K562 (cell line): ENCODE measurements around the gene BANP. TPM values are rescaled to one million over a fixed set of nuclear protein-coding genes. Genes with fewer than 3 reads are reported as not detected.

Experiments
- ATAC-seq: fragments of 200-7000 bp; cut with Tn5 transposase; 3 replicates; pipeline ENCODE4 v1.9.1; 2020; ENCODE audit warnings: moderate library complexity
- BruUV-seq: library from RNA; stranded (reverse); fragments of 400-500 nt; replicated peaks from 2 replicates; lab custom pipeline; 2021; lab: Mats Ljungman, UMichigan
- CTCF ChIA-PET: fragments of 300-600 bp; formaldehyde crosslinking; extraction: SDS; loops from one replicate; lab custom pipeline; 2021; ENCODE audit warnings: low intra/inter-chr PET ratio; lab: Yijun Ruan, JAX
- POLR2A ChIA-PET: fragments of 300-600, 350-650 bp; sonication (Branson Sonifier 250); formaldehyde crosslinking; extraction: SDS; loops from one replicate; lab custom pipeline; 2021; ENCODE audit warnings: antibody characterized with exemption, inconsistent platforms; lab: Yijun Ruan, JAX
- DNase-seq, 4 experiments: peaks; one replicate each; pipeline versions ENCODE4 v3.0.0 to v3.0.0-alpha.2; 2011 to 2018; ENCODE audit warnings: low spot score in 3 of 4, mixed read lengths in 3 of 4; ENCODE audit errors: extremely low read depth in 1 of 4
- FAIRE-seq: peaks from 2 replicates; lab custom pipeline; 2011; peaks lifted over from hg19 to GRCh38; lab: Jason Lieb, UNC
- H2AFZ ChIP-seq: 2 replicates; pipeline ENCODE4 v1.6.0; 2011; ENCODE audit warnings: low read depth, low read length, control low read depth, inconsistent platforms
- H3K27ac ChIP-seq: fragments of 200-600 bp; 3 replicates; pipeline ENCODE4 v1.8.0; 2011; ENCODE audit warnings: low read depth, mild to moderate bottlenecking, control low read depth, inconsistent platforms, low read length, moderate library complexity, mixed read lengths; ENCODE audit errors: extremely low read depth
- H3K27me3 ChIP-seq, 2 experiments: fragments of 300-600 bp in 1 of 2; 2 replicates in 1 of 2; 3 replicates in 1 of 2; pipeline versions ENCODE4 v1.6.0 to v1.8.0; 2011; ENCODE audit warnings: inconsistent platforms in 2 of 2, low read length in 2 of 2, mild to moderate bottlenecking in 1 of 2, mixed read lengths in 1 of 2, moderate library complexity in 1 of 2; ENCODE audit not compliant: control insufficient read depth in 2 of 2, insufficient read depth in 2 of 2
- H3K36me3 ChIP-seq: fragments of 300-600 bp; 3 replicates; pipeline ENCODE4 v1.8.0; 2011; ENCODE audit warnings: mild to moderate bottlenecking, low read length, inconsistent platforms; ENCODE audit not compliant: control insufficient read depth, insufficient read depth
- H3K4me1 ChIP-seq, 2 experiments: fragments of 200-600 bp in 1 of 2; replicated peaks in 1 of 2; 2 replicates in 1 of 2; 3 replicates in 1 of 2; pipeline versions ENCODE4 v1.5.1 to v1.8.0; 2011; ENCODE audit warnings: inconsistent platforms in 2 of 2, low read length in 2 of 2, mild to moderate bottlenecking in 1 of 2, mixed read lengths in 1 of 2, moderate library complexity in 1 of 2; ENCODE audit not compliant: control insufficient read depth in 2 of 2, insufficient read depth in 2 of 2
- H3K4me2 ChIP-seq: 2 replicates; pipeline ENCODE4 v1.6.1; 2011; ENCODE audit warnings: low read length, control low read depth, inconsistent platforms, mixed read lengths; ENCODE audit not compliant: insufficient read depth
- H3K4me3 ChIP-seq: fragments of 200-600 bp; sonication (generic), shearing (Covaris generic); 2 replicates; pipeline ENCODE4 v1.5.1; 2016; ENCODE audit warnings: control low read depth, inconsistent platforms
- H3K79me2 ChIP-seq: fragments of 200-600 bp; 3 replicates; pipeline ENCODE4 v1.8.0; 2011; ENCODE audit warnings: low read length, inconsistent platforms; ENCODE audit not compliant: control insufficient read depth, insufficient read depth
- H3K9ac ChIP-seq, 2 experiments: 2 replicates each; pipeline versions ENCODE4 v1.6.0 to v1.6.1; 2011; ENCODE audit warnings: low read depth in 2 of 2, low read length in 2 of 2, control low read depth in 1 of 2, inconsistent platforms in 1 of 2, mild to moderate bottlenecking in 1 of 2, mixed read lengths in 1 of 2; ENCODE audit not compliant: insufficient read depth in 1 of 2
- H3K9me1 ChIP-seq: one replicate; pipeline ENCODE4 v1.6.0; 2011; ENCODE audit warnings: inconsistent platforms, mild to moderate bottlenecking, low read length, moderate library complexity; ENCODE audit not compliant: control insufficient read depth, insufficient read depth
- H3K9me3 ChIP-seq: replicated peaks from 2 replicates; pipeline ENCODE4 v1.5.1; 2011; ENCODE audit warnings: low read depth, low read length, inconsistent platforms; ENCODE audit not compliant: control insufficient read depth, insufficient read depth
- H4K20me1 ChIP-seq: replicated peaks from 2 replicates; pipeline ENCODE4 v1.6.1; 2011; ENCODE audit warnings: low read length, inconsistent platforms, mixed read lengths; ENCODE audit not compliant: control insufficient read depth, insufficient read depth
- ATF1 ChIP-seq, 2 experiments: fragments of 450-650 bp in 1 of 2; IDR thresholded peaks; 2 replicates each; pipeline ENCODE4 v1.6.1; 2016; ENCODE audit warnings: missing compliant biosample characterization in 1 of 2, missing genetic modification characterization in 1 of 2
- CSDE1 ChIP-seq, 2 experiments: fragments of 450-650 bp; IDR thresholded peaks; 2 replicates each; pipeline ENCODE4 v1.6.1; 2016; ENCODE audit warnings: mild to moderate bottlenecking in 1 of 2
- E2F6 ChIP-seq, 2 experiments: IDR thresholded peaks; 2 replicates each; pipeline ENCODE4 v1.6.1; 2011; ENCODE audit warnings: borderline replicate concordance in 1 of 2, control low read depth in 1 of 2, low read depth in 1 of 2, low read length in 1 of 2, mild to moderate bottlenecking in 1 of 2, mixed read lengths in 1 of 2, moderate library complexity in 1 of 2; ENCODE audit not compliant: insufficient read depth in 1 of 2, insufficient read length in 1 of 2, poor library complexity in 1 of 2, severe bottlenecking in 1 of 2; ENCODE audit errors: extremely low read depth in 1 of 2
- MBD2 ChIP-seq: sonication (generic); IDR thresholded peaks from 2 replicates; pipeline ENCODE4 v1.6.1; 2016; ENCODE audit warnings: low read depth, borderline replicate concordance
- MEIS2 ChIP-seq: fragments of 450-650 bp; IDR thresholded peaks from 2 replicates; pipeline ENCODE4 v1.6.1; 2014; ENCODE audit warnings: mild to moderate bottlenecking; ENCODE audit not compliant: partially characterized antibody
- NFYB ChIP-seq: IDR thresholded peaks from 2 replicates; pipeline ENCODE4 v1.6.1; 2011; ENCODE audit warnings: mild to moderate bottlenecking, moderate library complexity; ENCODE audit not compliant: insufficient read length; ENCODE audit errors: extremely low read depth
- PHF20 ChIP-seq: fragments of 450-650 bp; IDR thresholded peaks from 2 replicates; pipeline ENCODE4 v1.6.1; 2018; ENCODE audit not compliant: partially characterized antibody
- PML ChIP-seq: IDR thresholded peaks from 2 replicates; pipeline ENCODE4 v1.6.1; 2012; ENCODE audit warnings: low read length, inconsistent platforms
- RBM22 ChIP-seq: fragments of 200-400 bp; formaldehyde crosslinking; IDR thresholded peaks from 2 replicates; pipeline ENCODE4 v1.6.1; 2018; ENCODE audit warnings: low read length, low read depth; ENCODE audit not compliant: poor library complexity, severe bottlenecking
- SP2 ChIP-seq: IDR thresholded peaks from 2 replicates; pipeline ENCODE4 v1.6.1; 2011; ENCODE audit warnings: mild to moderate bottlenecking, low read depth, low read length, moderate library complexity; ENCODE audit not compliant: poor library complexity, severe bottlenecking; ENCODE audit errors: extremely low read depth
- SRSF3 ChIP-seq: fragments of 200-400 bp; formaldehyde crosslinking; IDR thresholded peaks from 2 replicates; pipeline ENCODE4 v1.6.1; 2016; ENCODE audit warnings: mild to moderate bottlenecking, low read length, moderate library complexity; ENCODE audit not compliant: insufficient read depth
- THRAP3 ChIP-seq: fragments of 450-650 bp; IDR thresholded peaks from 2 replicates; pipeline ENCODE4 v1.6.1; 2016; ENCODE audit warnings: mild to moderate bottlenecking, inconsistent platforms, borderline replicate concordance
- WGBS: fragments of 100-300 bp; shearing (Covaris generic); methylation state at CpG from one replicate; pipeline ENCODE4 v1.1.6; 2016; ENCODE audit warnings: low coverage, mixed read lengths; ENCODE audit not compliant: insufficient coverage; ENCODE audit errors: missing lambda C conversion rate; 5-methylcytosine and 5-hydroxymethylcytosine counted together
- in situ Hi-C: fragments of 300-500 bp; cut with MboI; formaldehyde crosslinking; loops from 4 replicates; pipeline ENCODE4 v1.15.0; 2018; ENCODE audit warnings: inconsistent platforms, mixed read lengths
- intact Hi-C: fragments of 100-400 bp; cut with micrococcal nuclease; formaldehyde crosslinking; loops from 2 replicates; pipeline ENCODE4 v1.14.2; 2022
- polyA plus RNA-seq, 8 experiments: library from polyadenylated mRNA; depleted of rRNA in 4 of 8; stranded (reverse) in 5 of 8; unstranded in 3 of 8; fragments of >200 nt; fragmentation: Nextera tagmentation in 2 of 8; fragmentation: Illumina TruSeq in 1 of 8; extraction: Ambion mirVana in 2 of 8; extraction: Trizol in 1 of 8; gene quantifications; 2 replicates each; pipeline versions ENCODE4 v1.2.1 to v1.2.3, GENCODE V29; 2011 to 2014; ENCODE audit warnings: inconsistent platforms in 1 of 8, missing spikeins in 1 of 8
- total RNA-seq, 7 experiments: library from RNA; depleted of rRNA in 6 of 7; stranded (reverse); fragments of >200 nt in 6 of 7; fragmentation: Illumina TruSeq in 2 of 7; extraction: Trizol in 2 of 7; gene quantifications; 2 replicates each; pipeline versions ENCODE4 v1.2.1 to v1.2.3, GENCODE V29; 2011 to 2021; ENCODE audit warnings: low replicate concordance in 1 of 7
- TF ChIP-seq, protein P1 (sequence below), 2 experiments: fragments of 450-650 bp in 1 of 2; sonication (generic) in 1 of 2; formaldehyde crosslinking; conservative IDR thresholded peaks; 2 replicates each; pipeline versions ENCODE4 v1.4.0 to v1.8.1; 2020 to 2022; ENCODE audit warnings: mild to moderate bottlenecking in 1 of 2, missing genetic modification reagents in 1 of 2
- TF ChIP-seq, protein P2 (sequence below): fragments of 250-450 bp; sonication (Bioruptor Pico); IDR thresholded peaks from 2 replicates; pipeline ENCODE4 v1.4.0; 2020

Gene BANP
- total and polyA plus RNA-seq, 9 of the 15 experiments (the other 6 are each of a cell fraction or from before 2014, with no cell fraction given): 4.6 to 22.1 (median 15.6) TPM

GRCh38 chr16:87995644-87996043 is 44.4 kb downstream of the BANP start:
- no peak for FAIRE-seq
- CTCF ChIA-PET: no interaction called here
- POLR2A ChIA-PET: interaction anchor here (0.6 to 0.7 kb wide), 2 partner anchors 13 to 157 kb away, joined by 3 read pairs; no protein-coding TSS in a partner anchor
- TF ChIP-seq PML (no peak), ATF1 (CRISPR knock-in tag; IDR thresholded peaks at IDR 0.05) (no peak), ATF1 (tag; IDR thresholded peaks at IDR 0.05) (no peak), PHF20 (no peak), RBM22 (no peak), MEIS2 (no peak), SRSF3 (no peak), NFYB (no peak), CSDE1 (IDR thresholded peaks at IDR 0.05) (no peak), MBD2 (no peak), E2F6 (IDR thresholded peaks at IDR 0.05; ENCODE audit: borderline replicate concordance in 1 of 2, extremely low read depth in 1 of 2, insufficient read depth in 1 of 2, insufficient read length in 1 of 2, low read depth in 1 of 2, low read length in 1 of 2, poor library complexity in 1 of 2, severe bottlenecking in 1 of 2) (no peak), SP2 (no peak), THRAP3 (no peak)
- TF ChIP-seq, protein P1, sequence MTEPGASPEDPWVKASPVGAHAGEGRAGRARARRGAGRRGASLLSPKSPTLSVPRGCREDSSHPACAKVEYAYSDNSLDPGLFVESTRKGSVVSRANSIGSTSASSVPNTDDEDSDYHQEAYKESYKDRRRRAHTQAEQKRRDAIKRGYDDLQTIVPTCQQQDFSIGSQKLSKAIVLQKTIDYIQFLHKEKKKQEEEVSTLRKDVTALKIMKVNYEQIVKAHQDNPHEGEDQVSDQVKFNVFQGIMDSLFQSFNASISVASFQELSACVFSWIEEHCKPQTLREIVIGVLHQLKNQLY (CRISPR knock-in tag; conservative IDR thresholded peaks at IDR 0.05): no peak
- TF ChIP-seq, protein P2, sequence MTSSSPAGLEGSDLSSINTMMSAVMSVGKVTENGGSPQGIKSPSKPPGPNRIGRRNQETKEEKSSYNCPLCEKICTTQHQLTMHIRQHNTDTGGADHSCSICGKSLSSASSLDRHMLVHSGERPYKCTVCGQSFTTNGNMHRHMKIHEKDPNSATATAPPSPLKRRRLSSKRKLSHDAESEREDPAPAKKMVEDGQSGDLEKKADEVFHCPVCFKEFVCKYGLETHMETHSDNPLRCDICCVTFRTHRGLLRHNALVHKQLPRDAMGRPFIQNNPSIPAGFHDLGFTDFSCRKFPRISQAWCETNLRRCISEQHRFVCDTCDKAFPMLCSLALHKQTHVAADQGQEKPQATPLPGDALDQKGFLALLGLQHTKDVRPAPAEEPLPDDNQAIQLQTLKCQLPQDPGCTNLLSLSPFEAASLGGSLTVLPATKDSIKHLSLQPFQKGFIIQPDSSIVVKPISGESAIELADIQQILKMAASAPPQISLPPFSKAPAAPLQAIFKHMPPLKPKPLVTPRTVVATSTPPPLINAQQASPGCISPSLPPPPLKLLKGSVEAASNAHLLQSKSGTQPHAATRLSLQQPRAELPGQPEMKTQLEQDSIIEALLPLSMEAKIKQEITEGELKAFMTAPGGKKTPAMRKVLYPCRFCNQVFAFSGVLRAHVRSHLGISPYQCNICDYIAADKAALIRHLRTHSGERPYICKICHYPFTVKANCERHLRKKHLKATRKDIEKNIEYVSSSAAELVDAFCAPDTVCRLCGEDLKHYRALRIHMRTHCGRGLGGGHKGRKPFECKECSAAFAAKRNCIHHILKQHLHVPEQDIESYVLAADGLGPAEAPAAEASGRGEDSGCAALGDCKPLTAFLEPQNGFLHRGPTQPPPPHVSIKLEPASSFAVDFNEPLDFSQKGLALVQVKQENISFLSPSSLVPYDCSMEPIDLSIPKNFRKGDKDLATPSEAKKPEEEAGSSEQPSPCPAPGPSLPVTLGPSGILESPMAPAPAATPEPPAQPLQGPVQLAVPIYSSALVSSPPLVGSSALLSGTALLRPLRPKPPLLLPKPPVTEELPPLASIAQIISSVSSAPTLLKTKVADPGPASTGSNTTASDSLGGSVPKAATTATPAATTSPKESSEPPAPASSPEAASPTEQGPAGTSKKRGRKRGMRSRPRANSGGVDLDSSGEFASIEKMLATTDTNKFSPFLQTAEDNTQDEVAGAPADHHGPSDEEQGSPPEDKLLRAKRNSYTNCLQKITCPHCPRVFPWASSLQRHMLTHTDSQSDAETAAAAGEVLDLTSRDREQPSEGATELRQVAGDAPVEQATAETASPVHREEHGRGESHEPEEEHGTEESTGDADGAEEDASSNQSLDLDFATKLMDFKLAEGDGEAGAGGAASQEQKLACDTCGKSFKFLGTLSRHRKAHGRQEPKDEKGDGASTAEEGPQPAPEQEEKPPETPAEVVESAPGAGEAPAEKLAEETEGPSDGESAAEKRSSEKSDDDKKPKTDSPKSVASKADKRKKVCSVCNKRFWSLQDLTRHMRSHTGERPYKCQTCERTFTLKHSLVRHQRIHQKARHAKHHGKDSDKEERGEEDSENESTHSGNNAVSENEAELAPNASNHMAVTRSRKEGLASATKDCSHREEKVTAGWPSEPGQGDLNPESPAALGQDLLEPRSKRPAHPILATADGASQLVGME (CRISPR knock-in tag): no peak

More at GRCh38 chr16:87995644-87996043, 44.4 kb downstream of the BANP start:
- Histone ChIP-seq H3K4me1 (no peaks in the 10 kb centered on the region), H3K27ac (no peak overlapping the region), H3K4me2 (no peak overlapping the region), H3K9me1 (no peaks in the 10 kb centered on the region), H3K27me3 (no peaks in the 10 kb centered on the region), H2AFZ (no peak overlapping the region), H3K4me3 (no peak overlapping the region), H3K36me3 (no peaks in the 10 kb centered on the region), H3K9me3 (no peaks in the 10 kb centered on the region), H4K20me1 (no peaks in the 10 kb centered on the region), H3K79me2 (no peaks in the 10 kb centered on the region), H3K9ac (no peak overlapping the region)
- in situ Hi-C loops (no loop called here), intact Hi-C loops (no loop called here)
- DNase-seq (no peak), ATAC-seq (no peak)
- 81% methylated on average over 11 of the region's 17 CpGs for WGBS
- BruUV-seq: no TSS peak
